ENCODE results near the gene SDK2. TPM values are rescaled to one million over a fixed set of nuclear protein-coding genes. Genes with fewer than 3 reads are reported as not detected.
A peak's percentile ranks its signal among the peaks of the same experiment; 100 is the strongest.

Gene SDK2
- total and polyA plus RNA-seq, 2 of the 8 experiments (the other 6 are each of a cell fraction or from before 2014, with no cell fraction given): 3.9 to 4.1 TPM

DNA sequence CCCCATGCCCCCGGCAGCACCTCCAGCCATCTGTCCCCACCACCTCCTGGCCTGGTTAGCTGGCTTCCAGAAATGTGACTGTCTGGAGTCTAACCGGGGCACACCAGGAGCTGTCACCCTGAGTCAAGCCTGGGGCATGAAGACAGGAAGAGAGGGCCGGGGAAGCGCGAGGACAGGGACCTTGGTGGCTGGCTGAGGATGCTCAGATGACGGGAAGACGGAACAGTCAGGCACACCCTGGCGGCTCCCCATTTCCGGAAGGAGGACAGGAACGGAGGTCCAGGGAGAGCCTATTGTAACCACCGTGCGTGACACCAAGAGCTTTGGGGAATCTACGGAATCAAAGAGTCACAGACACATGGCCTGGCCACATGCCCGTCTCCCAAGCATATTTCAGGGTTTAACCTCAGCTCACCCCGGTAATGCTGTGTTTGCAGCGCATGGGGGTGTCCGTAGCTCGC, 51.7 kb downstream of the SDK2 start:
- Histone ChIP-seq H3K18ac (ENCODE audit: extremely low read depth, low read length) (no peak overlapping the region), H3K27me3 (replicated peaks in 1 of 4; ENCODE audit: control insufficient read depth in 3 of 4, extremely low read depth in 1 of 4, insufficient read depth in 3 of 4, low read length in 3 of 4) (no peaks in the 10 kb centered on the region), H3K14ac (ENCODE audit: insufficient read length) (no peak overlapping the region), H2AFZ (ENCODE audit: low read length) (no peak overlapping the region), H4K5ac (ENCODE audit: insufficient read length, low read depth, low read length) (no peak overlapping the region), H2BK20ac (ENCODE audit: low read length) (0 out of 2 replicates have a peak overlapping the region, but pooled peaks have one; percentile 61), H2BK12ac (ENCODE audit: low read depth, low read length) (peak overlapping the region; percentile 39; the same call in 1 of the 2 replicates), H3K9me3 (ENCODE audit: insufficient read depth in 2 of 2, low read depth in 1 of 2, low read length in 1 of 2) (no peaks in the 10 kb centered on the region), H3K79me1 (ENCODE audit: low read depth, low read length) (0 out of 2 replicates have a peak, but pooled peaks cover 4% of the 10 kb centered on the region), H2BK5ac (ENCODE audit: low read depth, low read length) (no peak overlapping the region), H3K9ac (replicated peaks in 1 of 4; ENCODE audit: extremely low read depth in 1 of 4, low read depth in 3 of 4, low read length in 3 of 4) (no peak overlapping the region), H4K91ac (replicated peaks; ENCODE audit: insufficient read length, low read length) (no peak overlapping the region), H3K4me2 (ENCODE audit: insufficient read depth in 1 of 2, low read depth in 2 of 2, low read length in 2 of 2) (no peak overlapping the region), H2AK5ac (ENCODE audit: low read depth, low read length) (no peak overlapping the region), H3K23ac (ENCODE audit: insufficient read length) (no peak overlapping the region), H3K27ac (ENCODE audit: low read depth, low read length) (no peak overlapping the region), H4K8ac (ENCODE audit: extremely low read depth, insufficient read depth, low read length) (no peak overlapping the region), H3K79me2 (ENCODE audit: control insufficient read depth in 1 of 2, insufficient read depth in 2 of 2, low read length in 2 of 2) (no peaks in the 10 kb centered on the region; a peak in 1 of 4 replicates), H3K4me3 (ENCODE audit: extremely low read depth in 1 of 4, insufficient read depth in 2 of 4, low read depth in 3 of 4, low read length in 4 of 4) (no peak overlapping the region), H3K4me1 (replicated peaks in 1 of 4; ENCODE audit: control insufficient read depth in 3 of 4, insufficient read depth in 4 of 4, low read length in 3 of 4) (peaks cover 0 to 19% (median 6%) of the 10 kb centered on the region in 4 experiments; a peak in 6 of 7 replicates), H3K4ac (replicated peaks; ENCODE audit: insufficient read length, low read depth, low read length) (peak overlapping the region; percentile 30), H3K56ac (replicated peaks; ENCODE audit: insufficient read length, low read depth, low read length) (no peak overlapping the region), H3K36me3 (ENCODE audit: control insufficient read depth in 2 of 4, insufficient read depth in 4 of 4, low read length in 3 of 4) (no peaks in the 10 kb centered on the region; a peak in 1 of 8 replicates), H2BK120ac (replicated peaks; ENCODE audit: low read depth, low read length) (no peak overlapping the region), H4K20me1 (replicated peaks in 1 of 2; ENCODE audit: control insufficient read depth in 1 of 2, insufficient read depth in 2 of 2, low read length in 2 of 2) (peaks cover 0 to 12% of the 10 kb centered on the region in 2 experiments), H3K23me2 (ENCODE audit: low read depth, low read length) (no peaks in the 10 kb centered on the region; the same call in 1 of the 2 replicates), H2BK15ac (ENCODE audit: low read length) (peak overlapping the region; percentile 88; the same call in 1 of the 2 replicates)
- FAIRE-seq (no peak), DNase-seq (ENCODE audit: low read depth in 1 of 2, low spot score in 2 of 2) (no peak)
- 91% methylated on average over 17 of the region's 18 CpGs; no CpG with 5 or more reads in 1 of the 2 experiments for WGBS, 2 experiments (ENCODE audit: extremely low coverage in 1 of 2, insufficient coverage in 1 of 2, insufficient read length in 1 of 2, insufficient replicate concordance in 2 of 2, low coverage in 1 of 2, low lambda C conversion rate in 2 of 2, missing lambda C conversion rate in 1 of 2)
- TF ChIP-seq CBX5 (IDR thresholded peaks at IDR 0.05; ENCODE audit: low read depth, low read length): no peak
- no peak for TF ChIP-seq EZH2 (IDR thresholded peaks at IDR 0.05; ENCODE audit: low read depth, low read length, severe bottlenecking)
- no peak for TF ChIP-seq TCF12 (IDR thresholded peaks at IDR 0.05; ENCODE audit: low read depth, low read length)
- TF ChIP-seq EP300 (IDR thresholded peaks at IDR 0.05; ENCODE audit: borderline replicate concordance in 1 of 2, low read depth in 2 of 2, low read length in 2 of 2): no peak
- no peak for TF ChIP-seq BCL11A (IDR thresholded peaks at IDR 0.05; ENCODE audit: low read depth in 2 of 2, low read length in 2 of 2)
- no peak for TF ChIP-seq RXRA (IDR thresholded peaks at IDR 0.05; ENCODE audit: insufficient read depth, low read depth, low read length)
- no peak for TF ChIP-seq CHD2 (IDR thresholded peaks at IDR 0.05; ENCODE audit: low read length)
- ChIA-PET CTCF (ENCODE audit: partially characterized antibody) (interaction anchor here (0.8 to 1.5 kb wide), 3 partner anchors 38 to 54 kb away, joined by 3 to 5 read pairs (median 4); no protein-coding TSS in a partner anchor), POLR2A (ENCODE audit: partially characterized antibody) (no interaction called here)
